ENCODE results near the gene MSN.

The MSN gene

GRCh38 chrX:65690057-65690855, 22.8 kb downstream of the MSN start:
- H3K36me3 ChIP-seq (ENCODE audit: control insufficient read depth in 2 of 2, insufficient read depth in 2 of 2, low read length in 2 of 2), result no peaks in the 10 kb centered on the region
- H3K9ac ChIP-seq (ENCODE audit: low read length in 2 of 2), result no peak overlapping the region
- peak overlapping the region in 1 of 2 donors; percentile 29 for H3K4me3 ChIP-seq (ENCODE audit: low read length in 2 of 2)
- H3K4me1 ChIP-seq (ENCODE audit: control insufficient read depth, insufficient read depth, low read length), result peaks cover 31% of the 10 kb centered on the region
- H3K27ac ChIP-seq (ENCODE audit: low read length), result peak overlapping the region; percentile 53
- H3K9me3 ChIP-seq (ENCODE audit: control insufficient read depth in 2 of 2, low read length in 2 of 2), result no peaks in the 10 kb centered on the region
- peaks cover 0 to 6% of the 10 kb centered on the region in 2 donors for H3K27me3 ChIP-seq (ENCODE audit: control insufficient read depth in 1 of 2, insufficient read depth in 2 of 2, low read length in 2 of 2)

GRCh38 chrX:65695849-65696449, 28.5 kb downstream of the MSN start:
- peaks cover 0 to 3% of the 10 kb centered on the region in 2 donors for H3K27me3 ChIP-seq (ENCODE audit: control insufficient read depth in 1 of 2, insufficient read depth in 2 of 2, low read length in 2 of 2)
- peaks cover 33% of the 10 kb centered on the region for H3K4me1 ChIP-seq (ENCODE audit: control insufficient read depth, insufficient read depth, low read length)
- H3K9ac ChIP-seq (ENCODE audit: low read length in 2 of 2), result no peak overlapping the region
- H3K27ac ChIP-seq (ENCODE audit: low read length), result no peak overlapping the region
- H3K9me3 ChIP-seq (ENCODE audit: control insufficient read depth in 2 of 2, low read length in 2 of 2), result peaks cover 0 to 2% of the 10 kb centered on the region in 2 donors
- H3K4me3 ChIP-seq (ENCODE audit: low read length in 2 of 2), result no peak overlapping the region
- H3K36me3 ChIP-seq (ENCODE audit: control insufficient read depth in 2 of 2, insufficient read depth in 2 of 2, low read length in 2 of 2), result peaks cover 0 to 4% of the 10 kb centered on the region in 2 donors

- Histone ChIP-seq H3K4me3 (ENCODE audit: low read length in 2 of 2) (no peak overlapping the region), H3K4me1 (ENCODE audit: control insufficient read depth, insufficient read depth, low read length) (peaks cover 33% of the 10 kb centered on the region), H3K27ac (ENCODE audit: low read length) (peak overlapping the region; percentile 46)
Observed at GRCh38 chrX:65696613-65697012, 29.2 kb downstream of the MSN start.

GRCh38 chrX:65697211-65697641, 29.8 kb downstream of the MSN start:
- Histone ChIP-seq H3K4me1 (ENCODE audit: control insufficient read depth, insufficient read depth, low read length) (peaks cover 33% of the 10 kb centered on the region), H3K4me3 (ENCODE audit: low read length in 2 of 2) (no peak overlapping the region), H3K27me3 (ENCODE audit: control insufficient read depth in 1 of 2, insufficient read depth in 2 of 2, low read length in 2 of 2) (peaks cover 0 to 5% of the 10 kb centered on the region in 2 donors), H3K36me3 (ENCODE audit: control insufficient read depth in 2 of 2, insufficient read depth in 2 of 2, low read length in 2 of 2) (peaks cover 4 to 5% of the 10 kb centered on the region in 2 donors), H3K9ac (ENCODE audit: low read length in 2 of 2) (peak overlapping the region in 1 of 2 donors; percentile 15), H3K27ac (ENCODE audit: low read length) (peak overlapping the region; percentile 46), H3K9me3 (ENCODE audit: control insufficient read depth in 2 of 2, low read length in 2 of 2) (peaks cover 0 to 2% of the 10 kb centered on the region in 2 donors)

More at GRCh38 chrX:65696613-65697012, 29.2 kb downstream of the MSN start:
- H3K9me3 ChIP-seq (ENCODE audit: control insufficient read depth in 2 of 2, low read length in 2 of 2), result peaks cover 0 to 2% of the 10 kb centered on the region in 2 donors
- peaks cover 4 to 5% of the 10 kb centered on the region in 2 donors for H3K36me3 ChIP-seq (ENCODE audit: control insufficient read depth in 2 of 2, insufficient read depth in 2 of 2, low read length in 2 of 2)
- H3K9ac ChIP-seq (ENCODE audit: low read length in 2 of 2), result peak overlapping the region in 1 of 2 donors; percentile 15
- peaks cover 0 to 5% of the 10 kb centered on the region in 2 donors for H3K27me3 ChIP-seq (ENCODE audit: control insufficient read depth in 1 of 2, insufficient read depth in 2 of 2, low read length in 2 of 2)

GRCh38 chrX:65697915-65698796, 30.7 kb downstream of the MSN start:
- Histone ChIP-seq H3K36me3 (ENCODE audit: control insufficient read depth in 2 of 2, insufficient read depth in 2 of 2, low read length in 2 of 2) (peaks cover 4 to 5% of the 10 kb centered on the region in 2 donors), H3K9ac (ENCODE audit: low read length in 2 of 2) (no peak overlapping the region), H3K9me3 (ENCODE audit: control insufficient read depth in 2 of 2, low read length in 2 of 2) (peaks cover 0 to 2% of the 10 kb centered on the region in 2 donors), H3K27ac (ENCODE audit: low read length) (peak overlapping the region; percentile 46), H3K4me3 (ENCODE audit: low read length in 2 of 2) (no peak overlapping the region), H3K4me1 (ENCODE audit: control insufficient read depth, insufficient read depth, low read length) (peaks cover 33% of the 10 kb centered on the region), H3K27me3 (ENCODE audit: control insufficient read depth in 1 of 2, insufficient read depth in 2 of 2, low read length in 2 of 2) (peaks cover 0 to 5% of the 10 kb centered on the region in 2 donors)

DNA sequence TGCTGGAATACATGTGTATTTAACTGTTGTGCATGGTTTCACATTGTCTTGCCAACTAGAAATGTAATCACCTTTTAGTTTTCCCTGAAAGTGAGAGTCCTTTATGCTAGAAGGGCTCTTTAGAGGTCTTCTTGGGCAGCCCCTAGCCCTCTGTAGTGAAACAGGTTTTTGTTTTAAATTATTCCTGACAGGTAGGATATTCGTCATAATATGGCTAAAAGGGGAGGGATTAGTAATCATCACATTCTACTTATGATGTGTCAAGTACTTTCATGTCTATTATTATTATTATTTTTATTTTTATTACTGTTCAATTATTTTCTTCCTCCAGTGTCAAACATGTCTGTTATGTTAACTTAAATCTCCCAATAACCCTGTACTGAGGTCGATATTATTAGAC, 35.5 kb downstream of the MSN start:
- Histone ChIP-seq H3K36me3 (ENCODE audit: control insufficient read depth in 2 of 2, insufficient read depth in 2 of 2, low read length in 2 of 2) (peaks cover 2 to 5% of the 10 kb centered on the region in 2 donors), H3K4me3 (ENCODE audit: low read length in 2 of 2) (no peak overlapping the region), H3K27me3 (ENCODE audit: control insufficient read depth in 1 of 2, insufficient read depth in 2 of 2, low read length in 2 of 2) (peaks cover 0 to 7% of the 10 kb centered on the region in 2 donors), H3K9me3 (ENCODE audit: control insufficient read depth in 2 of 2, low read length in 2 of 2) (peaks cover 0 to 2% of the 10 kb centered on the region in 2 donors), H3K27ac (ENCODE audit: low read length) (no peak overlapping the region), H3K9ac (ENCODE audit: low read length in 2 of 2) (no peak overlapping the region), H3K4me1 (ENCODE audit: control insufficient read depth, insufficient read depth, low read length) (peaks cover 38% of the 10 kb centered on the region)

- Histone ChIP-seq H3K9ac (ENCODE audit: low read length in 2 of 2) (peak overlapping the region in 1 of 2 donors; percentile 19), H3K36me3 (ENCODE audit: control insufficient read depth in 2 of 2, insufficient read depth in 2 of 2, low read length in 2 of 2) (peaks cover 2 to 5% of the 10 kb centered on the region in 2 donors), H3K4me3 (ENCODE audit: low read length in 2 of 2) (no peak overlapping the region), H3K27me3 (ENCODE audit: control insufficient read depth in 1 of 2, insufficient read depth in 2 of 2, low read length in 2 of 2) (peaks cover 0 to 5% of the 10 kb centered on the region in 2 donors), H3K27ac (ENCODE audit: low read length) (peak overlapping the region; percentile 77), H3K9me3 (ENCODE audit: control insufficient read depth in 2 of 2, low read length in 2 of 2) (peaks cover 0 to 2% of the 10 kb centered on the region in 2 donors), H3K4me1 (ENCODE audit: control insufficient read depth, insufficient read depth, low read length) (peaks cover 31% of the 10 kb centered on the region)
Observed at GRCh38 chrX:65705439-65705838, 38.0 kb downstream of the MSN start.

DNA sequence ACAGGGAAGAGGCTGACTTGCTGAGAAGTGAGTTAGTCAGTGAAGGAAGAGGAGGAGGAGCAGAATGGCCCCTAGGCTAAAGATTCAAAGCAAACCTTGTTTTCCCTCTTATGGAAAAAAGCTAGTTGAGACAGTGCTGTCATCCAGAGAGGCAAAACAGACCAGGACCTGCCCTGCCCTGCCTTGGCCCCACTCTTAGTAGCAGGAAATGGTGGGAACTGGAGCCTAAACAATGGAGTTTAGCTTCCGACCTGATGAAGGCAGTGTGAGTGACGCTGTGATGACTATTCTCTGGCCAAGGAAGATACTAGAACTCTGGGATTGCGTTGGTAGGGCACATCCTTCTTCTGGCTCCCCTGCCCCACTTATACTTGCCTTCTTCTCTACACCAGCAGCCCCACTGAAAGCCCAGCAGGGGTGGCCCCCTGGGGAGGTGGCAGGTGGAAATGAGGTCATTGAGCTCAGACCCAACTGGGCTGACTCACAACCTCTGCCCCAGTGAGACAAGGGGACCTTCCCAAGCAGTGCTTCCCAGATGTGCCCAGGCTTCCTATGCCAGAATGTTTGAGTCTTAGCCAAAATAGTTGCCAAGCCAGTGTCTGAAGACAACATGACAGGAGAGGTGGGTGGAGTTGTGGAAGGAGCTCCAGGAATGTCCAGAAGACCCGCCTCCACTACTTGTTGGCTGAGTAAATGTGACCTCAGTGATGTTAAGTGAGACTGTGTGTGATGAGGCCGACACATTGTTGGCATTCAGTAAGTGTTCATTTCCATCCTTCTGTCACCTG, 38.8 kb downstream of the MSN start:
- peaks cover 0 to 3% of the 10 kb centered on the region in 2 donors for H3K27me3 ChIP-seq (ENCODE audit: control insufficient read depth in 1 of 2, insufficient read depth in 2 of 2, low read length in 2 of 2)
- no peak overlapping the region for H3K4me3 ChIP-seq (ENCODE audit: low read length in 2 of 2)
- H3K27ac ChIP-seq (ENCODE audit: low read length), result peak overlapping the region; percentile 77
- peak overlapping the region in 1 of 2 donors; percentile 19 for H3K9ac ChIP-seq (ENCODE audit: low read length in 2 of 2)
- no peaks in the 10 kb centered on the region for H3K9me3 ChIP-seq (ENCODE audit: control insufficient read depth in 2 of 2, low read length in 2 of 2)
- peaks cover 0 to 4% of the 10 kb centered on the region in 2 donors for H3K36me3 ChIP-seq (ENCODE audit: control insufficient read depth in 2 of 2, insufficient read depth in 2 of 2, low read length in 2 of 2)
- peaks cover 29% of the 10 kb centered on the region for H3K4me1 ChIP-seq (ENCODE audit: control insufficient read depth, insufficient read depth, low read length)

DNA sequence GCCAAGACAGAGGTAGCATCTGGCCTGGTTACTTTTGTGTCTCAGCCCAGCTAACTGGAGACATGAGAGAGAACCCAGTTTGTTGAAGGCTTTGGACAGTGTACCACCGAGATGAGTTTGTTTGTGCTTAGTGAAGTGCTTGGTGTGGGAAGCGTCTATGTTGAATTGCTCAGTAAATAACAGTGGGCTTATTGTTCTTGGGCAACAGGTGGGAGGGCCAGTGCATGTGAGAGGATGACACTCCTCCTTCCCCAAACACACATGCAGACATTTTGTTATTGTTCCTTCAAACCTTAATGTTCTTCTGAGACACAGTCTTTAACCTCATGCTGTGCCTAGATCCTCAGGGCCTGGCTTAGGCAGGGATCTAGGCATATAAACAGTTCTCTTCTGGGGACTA, 39.7 kb downstream of the MSN start:
- Histone ChIP-seq H3K36me3 (ENCODE audit: control insufficient read depth in 2 of 2, insufficient read depth in 2 of 2, low read length in 2 of 2) (no peaks in the 10 kb centered on the region), H3K4me1 (ENCODE audit: control insufficient read depth, insufficient read depth, low read length) (peaks cover 29% of the 10 kb centered on the region), H3K27me3 (ENCODE audit: control insufficient read depth in 1 of 2, insufficient read depth in 2 of 2, low read length in 2 of 2) (peaks cover 0 to 2% of the 10 kb centered on the region in 2 donors), H3K4me3 (ENCODE audit: low read length in 2 of 2) (no peak overlapping the region), H3K9ac (ENCODE audit: low read length in 2 of 2) (no peak overlapping the region), H3K27ac (ENCODE audit: low read length) (peak overlapping the region; percentile 77), H3K9me3 (ENCODE audit: control insufficient read depth in 2 of 2, low read length in 2 of 2) (no peaks in the 10 kb centered on the region)

Data from stomach smooth muscle (tissue), 2 donors.